Adrenal gland (tissue), 5 donors: ENCODE results near the gene KIF2A.

Source experiments
- POLR2A ChIP-seq, 2 donors: fragments of 450-650 bp; IDR thresholded peaks; one replicate each; pipeline ENCODE4 v1.6.1; 2017; ENCODE audit warnings: antibody characterized with exemption in 2 of 2, mild to moderate bottlenecking in 2 of 2, moderate library complexity in 1 of 2
- TF ChIP-seq, protein P1 (sequence below), 6 experiments: fragments of 450-650 bp in 4 of 6; fragments of 200-600 bp in 2 of 6; sonication (generic) in 1 of 6; IDR thresholded peaks; 1 replicate in 5 of 6; 2 replicates in 1 of 6; pipeline versions ENCODE4 v1.5.1 to v1.8.0; 2016 to 2021; ENCODE audit warnings: antibody characterized with exemption in 6 of 6, mild to moderate bottlenecking in 2 of 6, moderate library complexity in 1 of 6
- donor health status: DM: no; HTN: no; CAD: no.

DNA sequence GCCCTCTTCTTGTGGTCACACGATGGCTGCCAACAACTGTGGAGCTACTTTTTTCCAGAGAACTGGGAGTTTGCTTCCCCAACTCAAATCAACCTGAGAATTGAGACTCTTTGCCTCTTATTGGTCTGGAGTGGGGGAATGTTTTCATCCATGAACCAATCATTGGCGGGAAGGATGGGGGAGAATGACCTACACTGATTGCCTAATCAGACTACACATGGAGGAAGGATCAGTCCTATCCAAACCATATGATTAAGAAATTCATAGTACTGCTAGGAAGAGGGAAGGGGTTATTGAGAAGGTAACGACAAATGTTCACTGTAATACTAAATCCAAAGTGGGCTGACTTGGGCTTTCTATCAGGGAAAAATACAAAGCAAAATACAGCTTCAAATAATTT, 7.9 kb upstream of the KIF2A start:
- no peak for TF ChIP-seq POLR2A (IDR thresholded peaks at IDR 0.05)
- TF ChIP-seq, protein P1, sequence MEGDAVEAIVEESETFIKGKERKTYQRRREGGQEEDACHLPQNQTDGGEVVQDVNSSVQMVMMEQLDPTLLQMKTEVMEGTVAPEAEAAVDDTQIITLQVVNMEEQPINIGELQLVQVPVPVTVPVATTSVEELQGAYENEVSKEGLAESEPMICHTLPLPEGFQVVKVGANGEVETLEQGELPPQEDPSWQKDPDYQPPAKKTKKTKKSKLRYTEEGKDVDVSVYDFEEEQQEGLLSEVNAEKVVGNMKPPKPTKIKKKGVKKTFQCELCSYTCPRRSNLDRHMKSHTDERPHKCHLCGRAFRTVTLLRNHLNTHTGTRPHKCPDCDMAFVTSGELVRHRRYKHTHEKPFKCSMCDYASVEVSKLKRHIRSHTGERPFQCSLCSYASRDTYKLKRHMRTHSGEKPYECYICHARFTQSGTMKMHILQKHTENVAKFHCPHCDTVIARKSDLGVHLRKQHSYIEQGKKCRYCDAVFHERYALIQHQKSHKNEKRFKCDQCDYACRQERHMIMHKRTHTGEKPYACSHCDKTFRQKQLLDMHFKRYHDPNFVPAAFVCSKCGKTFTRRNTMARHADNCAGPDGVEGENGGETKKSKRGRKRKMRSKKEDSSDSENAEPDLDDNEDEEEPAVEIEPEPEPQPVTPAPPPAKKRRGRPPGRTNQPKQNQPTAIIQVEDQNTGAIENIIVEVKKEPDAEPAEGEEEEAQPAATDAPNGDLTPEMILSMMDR (IDR thresholded peaks at IDR 0.05) = no peak
